HUES48 (cell line): Measurements from ENCODE around the gene TRMU.

Experiments used
- H3K27ac ChIP-seq: one replicate; pipeline ENCODE4 v1.7.0; 2013; ENCODE audit warnings: low read depth, low read length, inconsistent platforms
- H3K27me3 ChIP-seq: 2 replicates; pipeline ENCODE4 v1.6.1; 2013; ENCODE audit warnings: mild to moderate bottlenecking, low read length; ENCODE audit not compliant: control insufficient read depth, insufficient read depth
- H3K36me3 ChIP-seq: 2 replicates; pipeline ENCODE4 v1.6.1; 2013; ENCODE audit warnings: low read length; ENCODE audit not compliant: control insufficient read depth, insufficient read depth
- H3K4me1 ChIP-seq: 2 replicates; pipeline ENCODE4 v1.6.1; 2013; ENCODE audit warnings: mild to moderate bottlenecking, low read length; ENCODE audit not compliant: control insufficient read depth, insufficient read depth
- H3K4me3 ChIP-seq: 2 replicates; pipeline ENCODE4 v1.5.1; 2013; ENCODE audit warnings: mild to moderate bottlenecking, low read depth, low read length
- H3K9ac ChIP-seq: 2 replicates; pipeline ENCODE4 v1.6.1; 2013; ENCODE audit warnings: mild to moderate bottlenecking, low read depth, low read length, moderate library complexity
- H3K9me3 ChIP-seq: 2 replicates; pipeline ENCODE4 v1.6.1; 2013; ENCODE audit warnings: low read length; ENCODE audit not compliant: control insufficient read depth, insufficient read depth

TRMU gene

GRCh38 chr22:46360097-46360496 lies 24.6 kb downstream of the TRMU start:
- Histone ChIP-seq H3K27ac (no peak overlapping the region), H3K9me3 (no peaks in the 10 kb centered on the region), H3K4me1 (no peaks in the 10 kb centered on the region), H3K27me3 (no peaks in the 10 kb centered on the region), H3K4me3 (no peak overlapping the region), H3K36me3 (peaks cover 52% of the 10 kb centered on the region), H3K9ac (no peak overlapping the region)

GRCh38 chr22:46360891-46361290 lies 25.4 kb downstream of the TRMU start:
- Histone ChIP-seq H3K9me3 (no peaks in the 10 kb centered on the region), H3K27ac (no peak overlapping the region), H3K9ac (no peak overlapping the region), H3K27me3 (no peaks in the 10 kb centered on the region), H3K4me1 (no peaks in the 10 kb centered on the region), H3K36me3 (peaks cover 49% of the 10 kb centered on the region), H3K4me3 (no peak overlapping the region)

- Histone ChIP-seq H3K4me3 (no peak overlapping the region), H3K27ac (no peak overlapping the region), H3K36me3 (peaks cover 40% of the 10 kb centered on the region), H3K9me3 (no peaks in the 10 kb centered on the region), H3K4me1 (no peaks in the 10 kb centered on the region), H3K9ac (no peak overlapping the region), H3K27me3 (no peaks in the 10 kb centered on the region)
These were observed 26.3 kb downstream of the TRMU start for GRCh38 chr22:46361826-46362202.

GRCh38 chr22:46362203-46362933 lies 26.9 kb downstream of the TRMU start:
- no peak overlapping the region for H3K27ac ChIP-seq

GRCh38 chr22:46362934-46363515 lies 27.5 kb downstream of the TRMU start:
- Histone ChIP-seq H3K4me3 (no peak overlapping the region), H3K27ac (no peak overlapping the region), H3K27me3 (no peaks in the 10 kb centered on the region), H3K4me1 (no peaks in the 10 kb centered on the region), H3K36me3 (peaks cover 29% of the 10 kb centered on the region), H3K9ac (no peak overlapping the region), H3K9me3 (no peaks in the 10 kb centered on the region)

More at GRCh38 chr22:46362203-46362933, 26.9 kb downstream of the TRMU start:
- Histone ChIP-seq H3K4me3 (no peak overlapping the region), H3K9me3 (no peaks in the 10 kb centered on the region), H3K36me3 (peaks cover 34% of the 10 kb centered on the region), H3K9ac (no peak overlapping the region), H3K27me3 (no peaks in the 10 kb centered on the region), H3K4me1 (no peaks in the 10 kb centered on the region)

GRCh38 chr22:46363611-46364321 lies 28.3 kb downstream of the TRMU start:
- Histone ChIP-seq H3K27ac (no peak overlapping the region), H3K36me3 (peaks cover 22% of the 10 kb centered on the region), H3K4me3 (no peak overlapping the region), H3K9me3 (no peaks in the 10 kb centered on the region), H3K27me3 (no peaks in the 10 kb centered on the region), H3K9ac (no peak overlapping the region), H3K4me1 (no peaks in the 10 kb centered on the region)

- no peaks in the 10 kb centered on the region for H3K27me3 ChIP-seq
- no peaks in the 10 kb centered on the region for H3K4me1 ChIP-seq
- no peak overlapping the region for H3K4me3 ChIP-seq
- no peak overlapping the region for H3K9ac ChIP-seq
- peaks cover 15% of the 10 kb centered on the region for H3K36me3 ChIP-seq
- H3K27ac ChIP-seq = no peak overlapping the region
- H3K9me3 ChIP-seq = no peaks in the 10 kb centered on the region
These were observed 29.0 kb downstream of the TRMU start for GRCh38 chr22:46364341-46365165.

GRCh38 chr22:46365166-46365624 lies 29.7 kb downstream of the TRMU start:
- H3K27ac ChIP-seq = no peak overlapping the region
- H3K9ac ChIP-seq = no peak overlapping the region
- H3K27me3 ChIP-seq = no peaks in the 10 kb centered on the region
- no peaks in the 10 kb centered on the region for H3K9me3 ChIP-seq
- H3K4me1 ChIP-seq = no peaks in the 10 kb centered on the region
- H3K4me3 ChIP-seq = no peak overlapping the region
- H3K36me3 ChIP-seq = peaks cover 15% of the 10 kb centered on the region

GRCh38 chr22:46366327-46366731 lies 30.8 kb downstream of the TRMU start:
- peaks cover 15% of the 10 kb centered on the region for H3K36me3 ChIP-seq
- no peak overlapping the region for H3K27ac ChIP-seq
- no peak overlapping the region for H3K4me3 ChIP-seq
- H3K9ac ChIP-seq = no peak overlapping the region
- H3K4me1 ChIP-seq = no peaks in the 10 kb centered on the region
- H3K9me3 ChIP-seq = no peaks in the 10 kb centered on the region
- no peaks in the 10 kb centered on the region for H3K27me3 ChIP-seq

- Histone ChIP-seq H3K9ac (no peak overlapping the region), H3K9me3 (no peaks in the 10 kb centered on the region), H3K36me3 (peaks cover 15% of the 10 kb centered on the region), H3K4me1 (no peaks in the 10 kb centered on the region), H3K4me3 (no peak overlapping the region), H3K27ac (no peak overlapping the region), H3K27me3 (no peaks in the 10 kb centered on the region)
These were observed 31.5 kb downstream of the TRMU start for GRCh38 chr22:46366801-46367706.
